Osteoblast (primary cell): ENCODE measurements around the gene MX2. TPM values are rescaled to one million over a fixed set of nuclear protein-coding genes. Genes with fewer than 3 reads are reported as not detected.

Experiments used
- DNase-seq: peaks from one replicate; pipeline ENCODE4 v3.0.0; 2011; ENCODE audit warnings: low spot score, mixed read lengths; ENCODE audit not compliant: insufficient read length; ENCODE audit errors: missing footprints
- H2AFZ ChIP-seq: 2 replicates; pipeline ENCODE4 v1.6.0; 2011; ENCODE audit warnings: mild to moderate bottlenecking, low read length
- H3K27ac ChIP-seq: 2 replicates; pipeline ENCODE4 v1.5.1; 2011; ENCODE audit warnings: mild to moderate bottlenecking, low read depth, low read length, moderate library complexity
- H3K27me3 ChIP-seq: 2 replicates; pipeline ENCODE4 v1.6.0; 2012; ENCODE audit warnings: mild to moderate bottlenecking, control low read depth, inconsistent platforms, low read length, moderate library complexity; ENCODE audit not compliant: insufficient read depth
- H3K36me3 ChIP-seq: 2 replicates; pipeline ENCODE4 v1.5.1; 2011; ENCODE audit warnings: mild to moderate bottlenecking, low read length, control low read depth, moderate library complexity; ENCODE audit not compliant: insufficient read depth
- H3K4me1 ChIP-seq: 2 replicates; pipeline ENCODE4 v1.5.1; 2011; ENCODE audit warnings: mild to moderate bottlenecking, low read length, control low read depth, moderate library complexity; ENCODE audit not compliant: insufficient read depth
- H3K4me2 ChIP-seq: 2 replicates; pipeline ENCODE4 v1.6.0; 2011; ENCODE audit warnings: mild to moderate bottlenecking, low read length; ENCODE audit not compliant: insufficient read depth
- H3K4me3 ChIP-seq: fragments of 200-600 bp; sonication (generic); 3 replicates; pipeline ENCODE4 v1.5.1; 2012; ENCODE audit warnings: mild to moderate bottlenecking, low read length, inconsistent platforms; ENCODE audit not compliant: insufficient read depth
- H3K79me2 ChIP-seq: 2 replicates; pipeline ENCODE4 v1.6.0; 2012; ENCODE audit warnings: mild to moderate bottlenecking, low read length, control low read depth, inconsistent platforms; ENCODE audit not compliant: insufficient read depth
- H3K9me3 ChIP-seq: 2 replicates; pipeline ENCODE4 v1.5.1; 2011; ENCODE audit warnings: low read depth, low read length, control low read depth
- H4K20me1 ChIP-seq: 2 replicates; pipeline ENCODE4 v1.6.0; 2012; ENCODE audit warnings: mild to moderate bottlenecking, low read length, control low read depth; ENCODE audit not compliant: insufficient read depth
- total RNA-seq: library from RNA; depleted of rRNA; stranded (reverse); fragments of >200 nt; gene quantifications from 2 replicates; pipeline ENCODE4 v1.2.3, GENCODE V29; 2012
- TF ChIP-seq, protein P1 (sequence below): IDR thresholded peaks from 2 replicates; pipeline ENCODE4 v1.5.1; 2011; ENCODE audit warnings: mild to moderate bottlenecking, low read depth, low read length, moderate library complexity; ENCODE audit errors: extremely low read depth

The MX2 gene
- total RNA-seq, 1 donor: 14.5 TPM

DNA sequence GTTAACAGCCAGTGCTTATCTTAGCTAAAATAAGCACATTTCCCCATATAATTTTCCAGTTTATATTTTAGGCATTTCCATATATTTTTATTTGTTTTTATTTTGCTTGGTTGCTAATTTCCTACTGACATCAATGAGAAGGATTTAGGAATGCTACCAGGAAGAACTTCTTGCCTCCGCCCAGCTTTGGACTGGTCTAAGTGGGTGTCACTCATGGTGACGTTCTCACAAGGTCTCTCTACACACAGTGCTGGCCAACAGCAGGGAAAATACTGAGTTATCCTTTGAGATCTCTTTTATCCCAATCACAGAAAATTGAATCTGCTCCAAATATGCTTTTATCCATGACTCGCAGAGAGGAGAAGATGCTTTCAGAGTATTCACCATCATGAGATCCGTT is 77.4 kb downstream of the MX2 start:
- Histone ChIP-seq H3K4me2 (no peak overlapping the region), H3K79me2 (no peaks in the 10 kb centered on the region), H3K36me3 (no peaks in the 10 kb centered on the region), H3K9me3 (no peaks in the 10 kb centered on the region), H2AFZ (no peak overlapping the region), H3K27ac (no peak overlapping the region), H3K27me3 (no peaks in the 10 kb centered on the region), H4K20me1 (no peaks in the 10 kb centered on the region), H3K4me3 (no peak overlapping the region), H3K4me1 (no peaks in the 10 kb centered on the region)
- DNase-seq: no peak
- TF ChIP-seq, protein P1, sequence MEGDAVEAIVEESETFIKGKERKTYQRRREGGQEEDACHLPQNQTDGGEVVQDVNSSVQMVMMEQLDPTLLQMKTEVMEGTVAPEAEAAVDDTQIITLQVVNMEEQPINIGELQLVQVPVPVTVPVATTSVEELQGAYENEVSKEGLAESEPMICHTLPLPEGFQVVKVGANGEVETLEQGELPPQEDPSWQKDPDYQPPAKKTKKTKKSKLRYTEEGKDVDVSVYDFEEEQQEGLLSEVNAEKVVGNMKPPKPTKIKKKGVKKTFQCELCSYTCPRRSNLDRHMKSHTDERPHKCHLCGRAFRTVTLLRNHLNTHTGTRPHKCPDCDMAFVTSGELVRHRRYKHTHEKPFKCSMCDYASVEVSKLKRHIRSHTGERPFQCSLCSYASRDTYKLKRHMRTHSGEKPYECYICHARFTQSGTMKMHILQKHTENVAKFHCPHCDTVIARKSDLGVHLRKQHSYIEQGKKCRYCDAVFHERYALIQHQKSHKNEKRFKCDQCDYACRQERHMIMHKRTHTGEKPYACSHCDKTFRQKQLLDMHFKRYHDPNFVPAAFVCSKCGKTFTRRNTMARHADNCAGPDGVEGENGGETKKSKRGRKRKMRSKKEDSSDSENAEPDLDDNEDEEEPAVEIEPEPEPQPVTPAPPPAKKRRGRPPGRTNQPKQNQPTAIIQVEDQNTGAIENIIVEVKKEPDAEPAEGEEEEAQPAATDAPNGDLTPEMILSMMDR: no peak

DNA sequence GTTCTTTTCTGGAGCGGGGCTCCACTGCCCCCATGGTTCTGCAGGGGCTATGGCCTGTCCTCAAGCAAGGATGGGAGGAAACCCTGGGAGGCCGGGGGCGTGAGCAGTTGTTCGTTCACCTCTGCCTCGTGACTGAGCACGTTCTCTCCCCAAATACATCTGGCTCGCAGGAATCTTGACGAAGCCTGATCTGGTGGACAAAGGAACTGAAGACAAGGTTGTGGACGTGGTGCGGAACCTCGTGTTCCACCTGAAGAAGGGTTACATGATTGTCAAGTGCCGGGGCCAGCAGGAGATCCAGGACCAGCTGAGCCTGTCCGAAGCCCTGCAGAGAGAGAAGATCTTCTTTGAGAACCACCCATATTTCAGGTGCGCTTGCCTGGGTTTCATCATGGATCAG is 79.7 kb downstream of the MX2 start:
- no peak overlapping the region for H3K27ac ChIP-seq
- no peaks in the 10 kb centered on the region for H3K4me1 ChIP-seq
- TF ChIP-seq, protein P1: no peak
- H3K4me3 ChIP-seq: no peak overlapping the region
- H3K9me3 ChIP-seq: no peaks in the 10 kb centered on the region
- no peaks in the 10 kb centered on the region for H3K36me3 ChIP-seq
- H3K79me2 ChIP-seq: no peaks in the 10 kb centered on the region
- H3K4me2 ChIP-seq: no peak overlapping the region
- no peak overlapping the region for H2AFZ ChIP-seq
- DNase-seq: no peak
- H3K27me3 ChIP-seq: no peaks in the 10 kb centered on the region
- H4K20me1 ChIP-seq: no peaks in the 10 kb centered on the region

DNA sequence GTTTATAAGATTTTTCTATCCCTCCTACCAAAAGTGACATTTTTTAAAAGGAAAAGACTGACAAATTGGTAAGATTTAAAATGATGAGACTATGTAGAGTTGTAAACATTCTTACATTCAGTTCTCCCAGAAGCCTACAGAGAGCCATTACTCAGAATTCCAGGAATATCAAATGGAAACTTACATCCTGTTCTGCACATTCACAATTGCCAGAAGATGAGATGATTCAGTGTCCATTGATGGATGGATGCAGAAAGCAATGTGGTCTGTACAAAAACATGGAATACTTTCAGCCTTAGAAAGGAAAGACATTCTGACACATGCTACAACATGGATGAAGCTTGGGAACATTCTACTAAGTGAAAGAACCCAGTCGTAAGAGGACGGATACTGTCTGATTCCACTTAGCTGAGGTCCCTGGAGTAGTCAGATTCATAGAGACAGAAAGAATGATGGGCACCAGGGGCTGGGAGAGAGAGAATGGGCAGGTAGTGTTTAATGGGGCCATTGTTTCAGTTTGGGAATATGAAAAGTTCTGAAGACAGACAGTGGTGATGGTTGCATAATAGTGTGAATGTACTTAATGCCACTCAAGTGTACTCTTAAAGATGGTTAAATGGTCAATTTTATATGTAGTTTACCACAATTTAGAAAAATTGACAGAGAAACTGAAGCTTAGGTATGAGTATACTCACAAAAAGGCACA is 80.8 kb downstream of the MX2 start:
- TF ChIP-seq, protein P1: no peak
- Histone ChIP-seq H3K79me2 (no peaks in the 10 kb centered on the region), H2AFZ (no peak overlapping the region), H3K36me3 (no peaks in the 10 kb centered on the region), H3K4me2 (no peak overlapping the region), H3K4me1 (no peaks in the 10 kb centered on the region), H3K27ac (no peak overlapping the region), H3K4me3 (no peak overlapping the region), H4K20me1 (no peaks in the 10 kb centered on the region), H3K27me3 (no peaks in the 10 kb centered on the region), H3K9me3 (no peaks in the 10 kb centered on the region)
- DNase-seq: no peak

DNA sequence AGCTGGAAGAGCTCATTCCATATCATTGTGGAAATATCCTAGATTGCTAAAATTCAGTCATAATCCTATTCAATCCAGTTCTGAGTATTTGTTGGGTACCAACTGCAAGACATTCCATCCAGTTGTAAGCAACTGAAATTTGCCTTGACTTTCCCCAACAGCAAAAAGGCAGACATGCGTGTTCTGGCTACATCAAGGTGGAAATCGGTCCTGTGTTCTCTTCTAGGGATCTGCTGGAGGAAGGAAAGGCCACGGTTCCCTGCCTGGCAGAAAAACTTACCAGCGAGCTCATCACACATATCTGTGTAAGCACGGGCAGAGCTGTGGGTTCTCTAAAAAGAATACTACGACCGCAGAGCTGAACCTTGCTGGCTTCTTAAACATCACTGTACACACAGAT is 81.7 kb downstream of the MX2 start:
- DNase-seq: no peak
- H3K27ac ChIP-seq: no peak overlapping the region
- no peak overlapping the region for H3K4me2 ChIP-seq
- H3K4me1 ChIP-seq: no peaks in the 10 kb centered on the region
- no peaks in the 10 kb centered on the region for H4K20me1 ChIP-seq
- H3K4me3 ChIP-seq: no peak overlapping the region
- H3K9me3 ChIP-seq: no peaks in the 10 kb centered on the region
- TF ChIP-seq, protein P1: no peak
- no peaks in the 10 kb centered on the region for H3K27me3 ChIP-seq
- no peaks in the 10 kb centered on the region for H3K36me3 ChIP-seq
- no peak overlapping the region for H2AFZ ChIP-seq
- H3K79me2 ChIP-seq: no peaks in the 10 kb centered on the region
